Tongue (tissue), 3 donors: Measurements from ENCODE around the gene EIF1AX. TPM values are rescaled to one million over a fixed set of nuclear protein-coding genes. Genes with fewer than 3 reads are reported as not detected.
"Not testable (repeated sequence)": the region's sequence is repeated elsewhere in the genome, so short reads cannot be mapped to it uniquely, and the experiment has no call there.

Experiments used
- DNase-seq: peaks from one replicate; pipeline ENCODE4 v3.0.0-alpha.2; 2015
- small RNA-seq: library from RNA; depleted of rRNA; stranded (forward); fragments of <200 nt; gene quantifications from one replicate; pipeline ENCODE3, GENCODE V24; 2014; ENCODE audit warnings: low replicate concordance
- total RNA-seq: library from RNA; depleted of rRNA; stranded (reverse); fragments of >200 nt; gene quantifications from one replicate; pipeline ENCODE4 v1.2.3, GENCODE V29; 2014

EIF1AX gene
- total RNA-seq, 1 donor from 2014 or later = 67.5 TPM

- not testable (repeated sequence) for DNase-seq
These were observed 14.8 kb downstream of the EIF1AX start for GRCh38 chrX:20126833-20127232.

- DNase-seq = no peak
These were observed 16.7 kb downstream of the EIF1AX start for GRCh38 chrX:20124964-20125363.

GRCh38 chrX:20118065-20118824, 23.4 kb downstream of the EIF1AX start:
- no peak for DNase-seq

- no peak for DNase-seq
These were observed 24.9 kb downstream of the EIF1AX start, which contains the start of gene MAP7D2 for GRCh38 chrX:20116577-20117240. MAP7D2 (minus strand) TSS chrX:20116907; CDS start chrX:20116879, 28 bp downstream.

- DNase-seq = no peak
These were observed 25.5 kb downstream of the EIF1AX start for GRCh38 chrX:20116087-20116576.

- no peak for DNase-seq
These were observed 29.4 kb downstream of the EIF1AX start for GRCh38 chrX:20112022-20112774.

- no peak for DNase-seq
These were observed 30.4 kb downstream of the EIF1AX start for GRCh38 chrX:20111271-20111670.

GRCh38 chrX:20101934-20102581, 39.6 kb downstream of the EIF1AX start:
- no peak for DNase-seq

- no peak for DNase-seq
These were observed 50.1 kb downstream of the EIF1AX start for GRCh38 chrX:20091499-20091898.

- no peak for DNase-seq
These were observed 51.8 kb downstream of the EIF1AX start for GRCh38 chrX:20089845-20090244.

GRCh38 chrX:20080277-20080676, 61.4 kb downstream of the EIF1AX start:
- no peak for DNase-seq

Small RNAs within 50 kb of the gene (small RNA-seq; reads per million reads assigned to genes)
- gene RF00493 (51.0 reads per million, percentile 96 among the genes with 10 or more reads in this experiment), gene RF00494 (not detected)

Other genes with a start within 250 kb of the EIF1AX start
- 12.2 TPM for gene BCLAF3, start 150.8 kb downstream of the EIF1AX start, total RNA-seq
- gene MAP7D2, start 24.9 kb downstream of the EIF1AX start, total RNA-seq = 0.72 TPM
- gene RPS6KA3, start 125.1 kb upstream of the EIF1AX start, total RNA-seq = 84.6 TPM